Lung (tissue), 12 donors: ENCODE measurements around the gene SLC17A2. TPM values are rescaled to one million over a fixed set of nuclear protein-coding genes. Genes with fewer than 3 reads are reported as not detected.

Source experiments
- ATAC-seq: fragments of 200-7000 bp; cut with Tn5 transposase; one replicate; pipeline ENCODE4 v1.9.1; 2020; ENCODE audit warnings: moderate number of reproducible peaks; ENCODE audit not compliant: insufficient read depth, low FRiP score
- DNase-seq, 3 donors: peaks; one replicate each; pipeline ENCODE4 v3.0.0-alpha.2; 2013 to 2017
- H3K27ac ChIP-seq, 2 donors: one replicate each; pipeline ENCODE4 v1.5.1; 2013; ENCODE audit warnings: mild to moderate bottlenecking in 2 of 2, moderate library complexity in 2 of 2, control low read depth in 1 of 2, inconsistent platforms in 1 of 2, low read depth in 1 of 2, low read length in 1 of 2
- H3K27me3 ChIP-seq, 3 donors: one replicate each; pipeline ENCODE4 v1.5.1; 2013; ENCODE audit warnings: low read length in 2 of 3; ENCODE audit not compliant: control insufficient read depth in 3 of 3, insufficient read depth in 3 of 3
- H3K36me3 ChIP-seq, 4 donors: one replicate each; pipeline ENCODE4 v1.5.1; 2013; ENCODE audit warnings: low read length in 4 of 4, mild to moderate bottlenecking in 1 of 4, moderate library complexity in 1 of 4; ENCODE audit not compliant: control insufficient read depth in 4 of 4, insufficient read depth in 4 of 4
- H3K4me1 ChIP-seq, 5 donors: one replicate each; pipeline ENCODE4 v1.5.1; 2013; ENCODE audit warnings: low read length in 5 of 5, mild to moderate bottlenecking in 2 of 5, moderate library complexity in 1 of 5; ENCODE audit not compliant: control insufficient read depth in 5 of 5, insufficient read depth in 5 of 5
- H3K4me3 ChIP-seq: one replicate; pipeline ENCODE4 v1.5.1; 2013; ENCODE audit warnings: mild to moderate bottlenecking, control low read depth, moderate library complexity
- H3K9ac ChIP-seq, 2 donors: one replicate each; pipeline ENCODE4 v1.5.1; 2013; ENCODE audit warnings: low read length in 2 of 2, control low read depth in 1 of 2; ENCODE audit not compliant: insufficient read depth in 1 of 2
- H3K9me3 ChIP-seq, 4 donors: one replicate each; pipeline ENCODE4 v1.5.1; 2013; ENCODE audit warnings: low read length in 3 of 4, mild to moderate bottlenecking in 1 of 4, moderate library complexity in 1 of 4; ENCODE audit not compliant: control insufficient read depth in 4 of 4, insufficient read depth in 3 of 4
- WGBS, 2 donors: extraction: QIAGEN DNeasy Blood & Tissue Kit; methylation state at CpG; one replicate each; pipeline ENCODE4 v1.1.7; 2013; 5-methylcytosine and 5-hydroxymethylcytosine counted together
- polyA plus RNA-seq, 2 donors: library from polyadenylated mRNA; stranded (reverse); fragments of 200-250 nt; gene quantifications; one replicate each; pipeline ENCODE4 v1.2.1, GENCODE V29; 2013
- total RNA-seq, 2 donors: library from RNA; depleted of rRNA in 1 of 2; stranded (reverse); fragments of >200 nt in 1 of 2; gene quantifications; one replicate each; pipeline ENCODE4 v1.2.1, GENCODE V29; 2014 to 2021
- TF ChIP-seq, protein P1 (sequence below): IDR thresholded peaks from 2 replicates; pipeline ENCODE4 v1.5.1; 2012; ENCODE audit warnings: mild to moderate bottlenecking; ENCODE audit errors: control extremely low read depth, extremely low read depth
- donor health status: control.
- donor health status: control.
- donor health status: Bipolar disorder and iron deficiency.
- donor health status: healthy.
- donor health status: DM: yes; HTN: yes; CAD: no.

SLC17A2 gene
- total and polyA plus RNA-seq, 4 donors = not detected

DNA sequence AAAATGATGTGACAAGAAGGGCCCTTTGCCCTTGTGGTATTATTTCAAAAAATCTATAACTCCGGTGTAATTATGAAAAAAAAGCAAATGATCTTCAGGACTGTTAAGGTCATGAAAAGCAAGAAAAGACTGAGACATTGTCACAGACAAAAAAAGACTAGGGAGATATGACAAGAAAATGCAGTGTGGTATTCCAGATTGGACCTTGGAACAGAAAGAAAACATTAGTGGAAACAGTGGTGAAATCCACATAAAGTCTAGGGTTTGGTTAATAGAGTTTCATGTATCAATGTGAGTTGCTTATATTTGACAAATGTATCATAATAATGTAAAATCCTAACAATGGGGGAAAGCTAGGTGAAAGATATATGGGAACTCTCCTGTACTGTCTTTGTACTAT lies 29.6 kb downstream of the SLC17A2 start:
- Histone ChIP-seq H3K36me3 (no peaks in the 10 kb centered on the region), H3K27ac (no peak overlapping the region), H3K27me3 (no peaks in the 10 kb centered on the region), H3K9me3 (no peaks in the 10 kb centered on the region), H3K4me1 (no peaks in the 10 kb centered on the region), H3K4me3 (no peak overlapping the region), H3K9ac (no peak overlapping the region)
- ATAC-seq = no peak
- no peak for DNase-seq
- TF ChIP-seq, protein P1, sequence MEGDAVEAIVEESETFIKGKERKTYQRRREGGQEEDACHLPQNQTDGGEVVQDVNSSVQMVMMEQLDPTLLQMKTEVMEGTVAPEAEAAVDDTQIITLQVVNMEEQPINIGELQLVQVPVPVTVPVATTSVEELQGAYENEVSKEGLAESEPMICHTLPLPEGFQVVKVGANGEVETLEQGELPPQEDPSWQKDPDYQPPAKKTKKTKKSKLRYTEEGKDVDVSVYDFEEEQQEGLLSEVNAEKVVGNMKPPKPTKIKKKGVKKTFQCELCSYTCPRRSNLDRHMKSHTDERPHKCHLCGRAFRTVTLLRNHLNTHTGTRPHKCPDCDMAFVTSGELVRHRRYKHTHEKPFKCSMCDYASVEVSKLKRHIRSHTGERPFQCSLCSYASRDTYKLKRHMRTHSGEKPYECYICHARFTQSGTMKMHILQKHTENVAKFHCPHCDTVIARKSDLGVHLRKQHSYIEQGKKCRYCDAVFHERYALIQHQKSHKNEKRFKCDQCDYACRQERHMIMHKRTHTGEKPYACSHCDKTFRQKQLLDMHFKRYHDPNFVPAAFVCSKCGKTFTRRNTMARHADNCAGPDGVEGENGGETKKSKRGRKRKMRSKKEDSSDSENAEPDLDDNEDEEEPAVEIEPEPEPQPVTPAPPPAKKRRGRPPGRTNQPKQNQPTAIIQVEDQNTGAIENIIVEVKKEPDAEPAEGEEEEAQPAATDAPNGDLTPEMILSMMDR = no peak
- WGBS, 2 donors = 85 to 96% methylated on average over 1 of the region's 1 CpG

DNA sequence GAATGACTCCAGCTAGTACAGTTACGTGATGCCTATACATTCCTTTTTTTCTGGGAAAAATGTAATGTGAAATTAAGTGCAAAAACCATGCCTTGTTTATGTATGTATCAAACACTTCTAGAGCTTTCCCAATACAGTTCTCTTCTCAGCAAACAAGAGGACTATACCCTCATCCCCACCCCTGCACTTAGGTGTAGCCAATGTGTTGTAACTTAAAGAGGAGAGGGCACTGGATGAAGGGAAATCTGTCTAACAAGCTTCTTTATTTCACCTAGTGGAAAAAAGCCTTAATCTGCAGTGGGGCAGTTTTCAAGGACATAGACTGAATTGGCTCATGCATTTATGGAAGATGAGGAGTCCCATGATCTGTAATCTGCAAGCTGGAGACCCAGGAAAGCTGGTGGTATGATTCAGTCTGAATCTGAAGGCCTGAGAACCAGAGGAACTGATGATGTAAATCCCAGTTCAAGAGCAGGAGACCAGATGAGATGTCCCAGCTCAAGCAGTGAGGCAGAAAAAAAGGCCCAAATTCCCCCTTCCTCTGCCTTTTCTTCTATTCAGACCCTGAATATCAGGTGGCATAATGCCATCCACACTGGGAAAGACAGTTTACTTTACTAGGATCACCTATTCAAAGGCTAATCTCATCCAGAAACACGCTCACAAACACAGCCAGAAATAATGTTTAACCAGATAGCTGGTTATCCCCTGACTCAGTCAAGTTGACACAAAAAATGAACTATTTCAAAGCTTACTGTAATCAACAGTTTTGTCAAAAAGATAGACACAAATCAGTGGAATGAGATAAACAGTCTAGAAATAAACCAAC lies 30.7 kb downstream of the SLC17A2 start:
- WGBS, 2 donors = 83 to 85% methylated on average over 2 of the region's 2 CpGs
- no peaks in the 10 kb centered on the region for H3K27me3 ChIP-seq
- no peak for ATAC-seq
- no peak overlapping the region for H3K27ac ChIP-seq
- H3K4me1 ChIP-seq = no peaks in the 10 kb centered on the region
- H3K9ac ChIP-seq = no peak overlapping the region
- TF ChIP-seq, protein P1 = no peak
- no peak overlapping the region for H3K4me3 ChIP-seq
- no peaks in the 10 kb centered on the region for H3K9me3 ChIP-seq
- no peak for DNase-seq
- no peaks in the 10 kb centered on the region for H3K36me3 ChIP-seq

GRCh38 chr6:25899123-25899522 lies 31.4 kb downstream of the SLC17A2 start:
- peak in 1 of 3 donors; percentile 21 for DNase-seq
- Histone ChIP-seq H3K27me3 (no peaks in the 10 kb centered on the region), H3K4me3 (no peak overlapping the region), H3K9me3 (no peaks in the 10 kb centered on the region), H3K4me1 (no peaks in the 10 kb centered on the region), H3K9ac (no peak overlapping the region), H3K36me3 (no peaks in the 10 kb centered on the region), H3K27ac (no peak overlapping the region)
- ATAC-seq = no peak
- 71 to 72% methylated on average over 2 of the region's 2 CpGs for WGBS, 2 donors
- TF ChIP-seq, protein P1 = no peak
